Measurements from ENCODE around the gene PSMA6. TPM values are rescaled to one million over a fixed set of nuclear protein-coding genes. Genes with fewer than 3 reads are reported as not detected.
A peak's percentile ranks its signal among the peaks of the same experiment; 100 is the strongest.

The PSMA6 gene
- total and polyA plus RNA-seq, 2 of the 13 experiments (the other 11 are each of a cell fraction or from before 2014, with no cell fraction given): 525 to 1,109 TPM

GRCh38 chr14:35292051-35292769, at the start of gene PSMA6 (continued):
- peak; percentile 98 for TF ChIP-seq ARHGAP35 (CRISPR knock-in tag; IDR thresholded peaks at IDR 0.05; ENCODE audit: borderline replicate concordance)
- peak; percentile 99 for TF ChIP-seq ZNF556 (CRISPR knock-in tag; IDR thresholded peaks at IDR 0.05; ENCODE audit: borderline replicate concordance)
- peak; percentile 69 for TF ChIP-seq SOX5 (CRISPR knock-in tag; IDR thresholded peaks at IDR 0.05; ENCODE audit: borderline replicate concordance)
- TF ChIP-seq ZBTB25 (CRISPR knock-in tag; IDR thresholded peaks at IDR 0.05): peak; percentile 96; the same call in 1 of the 2 replicates
- TF ChIP-seq ZNF260 (CRISPR knock-in tag; IDR thresholded peaks at IDR 0.05; ENCODE audit: borderline replicate concordance, low read depth): no peak
- TF ChIP-seq ZBTB33 (CRISPR knock-in tag; IDR thresholded peaks at IDR 0.05): 0 out of 2 replicates have a peak, but pooled peaks have one; percentile 26
- peak; percentile 96 for TF ChIP-seq TCF7 (IDR thresholded peaks at IDR 0.05; ENCODE audit: low read depth)
- TF ChIP-seq ZBED4 (CRISPR knock-in tag; IDR thresholded peaks at IDR 0.05; ENCODE audit: borderline replicate concordance): peak; percentile 46; the same call in 1 of the 2 replicates
- peak; percentile 54 for TF ChIP-seq RAD21 (CRISPR knock-in tag; IDR thresholded peaks at IDR 0.05)
- TF ChIP-seq ZNF274 (CRISPR knock-in tag; IDR thresholded peaks at IDR 0.05): peak; percentile 93
- no peak for TF ChIP-seq U2AF2 (IDR thresholded peaks at IDR 0.05; ENCODE audit: low read depth, low read length)
- no peak for TF ChIP-seq ATM (IDR thresholded peaks at IDR 0.05; ENCODE audit: borderline replicate concordance)
- TF ChIP-seq ZNF280D (CRISPR knock-in tag; IDR thresholded peaks at IDR 0.05): peak; percentile 98
- TF ChIP-seq HOXA7 (CRISPR knock-in tag; IDR thresholded peaks at IDR 0.05): no peak
- peak; percentile 100 for TF ChIP-seq ZNF44 (CRISPR knock-in tag; IDR thresholded peaks at IDR 0.05)
- TF ChIP-seq, protein P1, sequence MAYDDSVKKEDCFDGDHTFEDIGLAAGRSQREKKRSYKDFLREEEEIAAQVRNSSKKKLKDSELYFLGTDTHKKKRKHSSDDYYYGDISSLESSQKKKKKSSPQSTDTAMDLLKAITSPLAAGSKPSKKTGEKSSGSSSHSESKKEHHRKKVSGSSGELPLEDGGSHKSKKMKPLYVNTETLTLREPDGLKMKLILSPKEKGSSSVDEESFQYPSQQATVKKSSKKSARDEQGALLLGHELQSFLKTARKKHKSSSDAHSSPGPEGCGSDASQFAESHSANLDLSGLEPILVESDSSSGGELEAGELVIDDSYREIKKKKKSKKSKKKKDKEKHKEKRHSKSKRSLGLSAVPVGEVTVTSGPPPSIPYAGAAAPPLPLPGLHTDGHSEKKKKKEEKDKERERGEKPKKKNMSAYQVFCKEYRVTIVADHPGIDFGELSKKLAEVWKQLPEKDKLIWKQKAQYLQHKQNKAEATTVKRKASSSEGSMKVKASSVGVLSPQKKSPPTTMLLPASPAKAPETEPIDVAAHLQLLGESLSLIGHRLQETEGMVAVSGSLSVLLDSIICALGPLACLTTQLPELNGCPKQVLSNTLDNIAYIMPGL (CRISPR knock-in tag; IDR thresholded peaks at IDR 0.05; ENCODE audit: borderline replicate concordance in 1 of 2, low read depth in 1 of 2): peak; percentile 93 to 98
